Activated naive CD8-positive, alpha-beta T cell treated with anti-CD3 and anti-CD28 coated beads, Interleukin-2, amount 10 ng/mL, durations not matched to agents 7 days and 5 days (primary cell): Measurements from ENCODE around the gene CDC42EP1. TPM values are rescaled to one million over a fixed set of nuclear protein-coding genes. Genes with fewer than 3 reads are reported as not detected.
"Not testable (repeated sequence)": the region's sequence is repeated elsewhere in the genome, so short reads cannot be mapped to it uniquely, and the experiment has no call there.

ENCODE experiments used
- ATAC-seq: fragments of 150-1000 bp; cut with Tn5 transposase; one replicate; pipeline ENCODE4 v1.10.0; 2021; ENCODE audit warnings: low read depth, moderate library complexity
- POLR2A ChIA-PET: fragments of 350-600 bp; sonication (Branson Sonifier 250); formaldehyde crosslinking; loops from one replicate; lab custom pipeline; 2021; ENCODE audit warnings: antibody characterized with exemption; lab: Charles Lee
- DNase-seq: peaks from one replicate; pipeline ENCODE4 v3.0.0; 2021
- H3K27ac Mint-ChIP-seq: one replicate; pipeline ENCODE4 v1.8.0; 2022; ENCODE audit warnings: mild to moderate bottlenecking, mixed read lengths
- H3K27me3 Mint-ChIP-seq: one replicate; pipeline ENCODE4 v1.8.0; 2022; ENCODE audit warnings: mild to moderate bottlenecking, moderate library complexity, mixed read lengths
- H3K36me3 Mint-ChIP-seq: one replicate; pipeline ENCODE4 v1.8.0; 2021; ENCODE audit warnings: mild to moderate bottlenecking, mixed read lengths
- H3K4me1 Mint-ChIP-seq: one replicate; pipeline ENCODE4 v1.8.0; 2021; ENCODE audit warnings: mixed read lengths
- H3K4me3 Mint-ChIP-seq: one replicate; pipeline ENCODE4 v1.8.0; 2022; ENCODE audit warnings: mild to moderate bottlenecking, moderate library complexity, mixed read lengths
- H3K9me3 Mint-ChIP-seq: one replicate; pipeline ENCODE4 v1.8.0; 2021; ENCODE audit warnings: mixed read lengths
- total RNA-seq, 2 experiments: library from RNA; stranded (reverse); gene quantifications; one replicate each; pipeline ENCODE4 v1.2.3, GENCODE V29; 2021

Gene CDC42EP1
- total RNA-seq, 2 experiments from 2014 or later = 0.31 TPM; not detected in 1

- peaks cover 12% of the 10 kb centered on the region for H3K4me1 Mint-ChIP-seq
- no peaks in the 10 kb centered on the region for H3K36me3 Mint-ChIP-seq
- no peak overlapping the region for H3K27ac Mint-ChIP-seq
- no peaks in the 10 kb centered on the region for H3K9me3 Mint-ChIP-seq
- ATAC-seq (no peak), DNase-seq (no peak)
- POLR2A ChIA-PET = no interaction called here
- H3K27me3 Mint-ChIP-seq = peaks cover 10% of the 10 kb centered on the region
- no peak overlapping the region for H3K4me3 Mint-ChIP-seq
These were observed 28.4 kb downstream of the CDC42EP1 start for GRCh38 chr22:37588546-37589215.

GRCh38 chr22:37589636-37590035 is 29.4 kb downstream of the CDC42EP1 start:
- H3K27ac Mint-ChIP-seq = no peak overlapping the region

GRCh38 chr22:37591081-37591480 is 30.8 kb downstream of the CDC42EP1 start:
- POLR2A ChIA-PET = interaction anchor here (0.6 to 0.9 kb wide), 3 partner anchors 17 to 1049 kb away, joined by 3 to 6 read pairs (median 3); no protein-coding TSS in a partner anchor
- not testable (repeated sequence) for H3K36me3 Mint-ChIP-seq, H3K9me3 Mint-ChIP-seq, H3K27ac Mint-ChIP-seq, DNase-seq, ATAC-seq, H3K4me3 Mint-ChIP-seq
- Mint-ChIP-seq H3K27me3 (peaks cover 10% of the 10 kb centered on the region), H3K4me1 (peaks cover 11% of the 10 kb centered on the region)

More at GRCh38 chr22:37589636-37590035, 29.4 kb downstream of the CDC42EP1 start:
- no peak overlapping the region for H3K4me3 Mint-ChIP-seq
- H3K4me1 Mint-ChIP-seq = peaks cover 12% of the 10 kb centered on the region
- POLR2A ChIA-PET = interaction anchor here (0.7 kb wide), 1 partner anchor 9 kb away, joined by 5 read pairs; no protein-coding TSS in a partner anchor
- no peak for ATAC-seq
- peaks cover 8% of the 10 kb centered on the region for H3K27me3 Mint-ChIP-seq
- DNase-seq = no peak
- H3K9me3 Mint-ChIP-seq = no peaks in the 10 kb centered on the region
- H3K36me3 Mint-ChIP-seq = no peaks in the 10 kb centered on the region

DNA sequence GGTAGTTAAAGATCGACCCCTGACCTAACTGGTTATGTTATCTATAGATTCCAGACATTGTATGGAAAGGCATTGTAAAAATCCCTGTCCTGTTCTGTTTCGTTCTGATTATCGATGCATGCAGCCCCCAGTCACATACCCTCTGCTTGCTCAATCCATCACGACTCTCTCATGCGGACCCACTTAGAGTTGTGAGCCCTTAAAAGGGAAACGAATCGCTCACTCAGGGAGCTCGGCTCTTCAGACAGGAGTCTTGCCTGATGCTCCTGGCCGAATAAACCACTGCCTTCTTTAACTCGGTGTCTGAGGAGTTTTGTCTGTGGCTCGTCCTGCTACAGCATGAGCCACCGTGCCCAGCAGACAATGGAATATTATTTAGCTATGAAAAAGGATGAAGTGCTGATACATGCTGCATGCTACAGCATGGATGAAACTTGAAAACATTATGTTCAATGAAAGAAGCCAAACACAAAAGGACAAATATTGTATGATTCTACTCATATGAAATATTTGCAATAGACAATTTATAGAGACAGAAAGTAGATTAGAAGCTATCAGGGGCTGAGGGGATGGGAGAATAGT is 31.6 kb downstream of the CDC42EP1 start:
- Mint-ChIP-seq H3K4me1 (peaks cover 11% of the 10 kb centered on the region), H3K9me3 (no peaks in the 10 kb centered on the region), H3K27me3 (peaks cover 10% of the 10 kb centered on the region), H3K4me3 (peak overlapping the region; percentile 79), H3K36me3 (no peaks in the 10 kb centered on the region), H3K27ac (peak overlapping the region; percentile 84)
- ATAC-seq (peak; percentile 9), DNase-seq (no peak)
- POLR2A ChIA-PET = interaction anchor here (0.7 to 1.8 kb wide), 12 partner anchors 11 to 1050 kb away, joined by 3 to 18 read pairs (median 4); partner anchors contain the start of genes GGA1 and LGALS2

DNA sequence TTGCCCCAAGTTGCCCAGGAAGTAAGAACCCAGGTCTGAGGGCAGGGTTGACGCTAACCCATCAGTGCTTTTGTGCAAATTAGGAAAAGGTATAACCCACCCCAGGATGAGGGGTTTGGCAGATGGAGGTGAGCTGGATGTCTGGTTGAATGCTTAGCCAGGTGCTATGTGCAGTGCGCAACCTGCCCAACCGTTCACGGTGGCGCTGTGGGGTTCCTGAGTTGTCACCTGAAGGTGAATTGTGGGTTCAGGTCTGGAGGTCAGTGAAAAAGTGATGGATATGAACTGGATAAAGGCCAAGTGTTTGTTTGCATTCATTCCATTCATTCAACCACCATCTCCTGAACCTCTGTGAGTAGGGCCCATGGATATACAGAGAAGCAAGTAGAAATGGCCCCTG is 34.0 kb downstream of the CDC42EP1 start:
- DNase-seq = no peak

DNA sequence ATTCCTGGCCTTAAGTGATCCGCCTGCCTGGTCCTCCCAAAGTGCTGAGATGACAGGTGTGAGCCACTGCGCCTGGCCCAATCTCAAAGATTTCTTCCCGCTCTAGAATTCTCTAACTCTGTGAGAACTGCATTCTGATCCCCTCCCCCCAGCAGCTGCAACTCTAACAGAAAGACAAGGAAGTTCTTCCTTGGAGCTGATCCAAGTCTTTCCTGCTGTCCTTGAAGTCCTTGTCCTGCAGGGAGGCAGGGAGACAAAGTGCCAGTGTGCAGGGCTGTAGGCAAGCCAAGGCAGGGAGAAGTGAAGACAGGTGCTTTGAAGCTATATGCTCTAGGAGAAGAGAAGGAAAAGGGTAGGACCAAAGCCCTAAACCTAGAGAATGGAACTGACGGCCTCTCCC is 38.9 kb downstream of the CDC42EP1 start:
- H3K27ac Mint-ChIP-seq = no peak overlapping the region
- POLR2A ChIA-PET = no interaction called here

More for the DNA sequence above, 34.0 kb downstream of the CDC42EP1 start:
- H3K27ac Mint-ChIP-seq = no peak overlapping the region
- peaks cover 9% of the 10 kb centered on the region for H3K27me3 Mint-ChIP-seq
- no peaks in the 10 kb centered on the region for H3K9me3 Mint-ChIP-seq
- H3K4me1 Mint-ChIP-seq = peaks cover 11% of the 10 kb centered on the region
- no peak for ATAC-seq
- no peaks in the 10 kb centered on the region for H3K36me3 Mint-ChIP-seq
- no peak overlapping the region for H3K4me3 Mint-ChIP-seq
- POLR2A ChIA-PET = no interaction called here

DNA sequence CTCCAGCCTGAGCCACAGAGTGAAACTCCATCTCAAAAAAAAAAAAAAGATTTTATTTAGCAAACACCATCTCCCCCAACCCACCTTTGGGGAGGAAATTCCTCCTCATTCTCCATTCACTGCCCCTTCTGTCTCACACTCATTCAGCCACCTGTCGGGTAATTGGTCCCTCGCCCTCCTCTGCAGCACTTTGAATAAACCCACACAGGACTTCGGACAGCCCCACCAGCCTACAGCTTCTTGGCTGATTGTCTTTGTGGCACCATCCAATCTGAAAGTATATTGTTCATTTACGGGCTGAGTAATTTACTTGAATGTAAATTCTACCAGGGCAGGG is 40.9 kb downstream of the CDC42EP1 start:
- no peak overlapping the region for H3K4me3 Mint-ChIP-seq
- no peak for DNase-seq
- H3K4me1 Mint-ChIP-seq = peaks cover 22% of the 10 kb centered on the region
- H3K27me3 Mint-ChIP-seq = peaks cover 24% of the 10 kb centered on the region
- POLR2A ChIA-PET = no interaction called here
- H3K27ac Mint-ChIP-seq = no peak overlapping the region
- ATAC-seq = no peak
- H3K9me3 Mint-ChIP-seq = no peaks in the 10 kb centered on the region
- H3K36me3 Mint-ChIP-seq = no peaks in the 10 kb centered on the region

More for the DNA sequence above, 38.9 kb downstream of the CDC42EP1 start:
- Mint-ChIP-seq H3K9me3 (no peaks in the 10 kb centered on the region), H3K4me1 (peaks cover 6% of the 10 kb centered on the region), H3K27me3 (peaks cover 25% of the 10 kb centered on the region), H3K4me3 (no peak overlapping the region), H3K36me3 (no peaks in the 10 kb centered on the region)
- no peak for ATAC-seq
- DNase-seq = no peak

GRCh38 chr22:37601540-37602442 is 41.5 kb downstream of the CDC42EP1 start:
- no peak overlapping the region for H3K4me3 Mint-ChIP-seq
- H3K27ac Mint-ChIP-seq = no peak overlapping the region
- H3K27me3 Mint-ChIP-seq = peaks cover 24% of the 10 kb centered on the region
- no peaks in the 10 kb centered on the region for H3K36me3 Mint-ChIP-seq
- H3K9me3 Mint-ChIP-seq = no peaks in the 10 kb centered on the region
- DNase-seq = no peak
- peaks cover 23% of the 10 kb centered on the region for H3K4me1 Mint-ChIP-seq
- no peak for ATAC-seq
- POLR2A ChIA-PET = no interaction called here

DNA sequence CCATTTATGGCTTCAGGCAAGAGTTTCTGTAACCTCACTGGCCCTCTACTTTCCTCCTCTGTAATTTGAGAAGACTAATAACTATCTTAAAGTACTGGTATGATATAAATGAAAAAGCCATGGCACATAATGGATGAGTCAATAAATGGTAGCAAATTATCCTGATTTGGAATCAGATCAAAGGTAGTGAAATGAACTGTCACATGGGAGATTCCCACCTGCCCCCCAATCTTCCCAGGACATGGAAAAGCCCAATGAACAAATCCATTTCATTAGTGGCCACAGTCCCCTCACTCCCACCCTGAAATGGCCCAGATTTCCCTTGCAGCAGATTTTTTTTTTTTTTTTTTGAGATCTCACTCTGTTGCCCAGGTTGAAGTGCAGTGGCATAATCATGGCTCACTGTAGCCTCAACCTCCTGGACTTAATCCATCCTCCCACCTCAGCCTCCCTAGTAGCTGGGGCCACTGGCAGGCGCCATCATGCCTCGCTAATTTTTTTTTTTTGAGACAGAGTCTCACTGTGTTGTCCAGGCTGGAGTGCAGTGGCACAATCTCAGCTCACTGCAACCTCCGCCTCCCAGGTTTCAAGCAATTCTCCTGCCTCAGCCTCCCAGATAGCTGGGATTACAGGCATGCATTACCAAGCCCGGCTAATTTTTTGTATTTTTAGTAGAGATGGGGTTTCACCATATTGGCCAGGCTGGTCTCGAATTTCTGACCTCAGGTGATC is 42.4 kb downstream of the CDC42EP1 start:
- H3K36me3 Mint-ChIP-seq, H3K27ac Mint-ChIP-seq, ATAC-seq, POLR2A ChIA-PET, H3K4me3 Mint-ChIP-seq, H3K9me3 Mint-ChIP-seq, DNase-seq: not testable (repeated sequence)
- peaks cover 30% of the 10 kb centered on the region for H3K4me1 Mint-ChIP-seq
- H3K27me3 Mint-ChIP-seq = peaks cover 24% of the 10 kb centered on the region

DNA sequence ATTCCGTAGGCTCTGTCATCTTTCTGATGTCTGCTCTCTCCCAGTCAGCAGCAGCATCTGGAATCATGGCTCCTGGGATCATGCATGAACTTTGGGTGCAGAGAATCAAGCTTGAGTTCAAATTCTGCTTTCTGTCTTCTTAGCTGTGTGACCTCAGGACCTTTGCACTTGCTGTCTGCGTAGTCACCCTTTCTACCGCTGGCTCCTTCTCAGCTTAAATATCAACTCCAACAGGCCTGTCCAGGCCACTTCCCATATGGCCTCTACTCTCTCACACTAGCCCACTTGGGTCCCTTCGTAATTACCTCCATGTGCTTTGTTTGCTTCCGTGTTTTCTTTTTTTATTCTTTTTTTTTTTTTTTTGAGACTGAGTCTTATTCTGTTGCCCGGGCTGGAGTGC is 43.8 kb downstream of the CDC42EP1 start:
- no peak overlapping the region for H3K27ac Mint-ChIP-seq
- H3K9me3 Mint-ChIP-seq = no peaks in the 10 kb centered on the region
- H3K4me1 Mint-ChIP-seq = peaks cover 34% of the 10 kb centered on the region
- H3K27me3 Mint-ChIP-seq = peaks cover 23% of the 10 kb centered on the region
- DNase-seq = no peak
- POLR2A ChIA-PET = interaction anchor here (0.7 to 2.0 kb wide), 2 partner anchors 12 to 35 kb away, joined by 4 to 10 read pairs; no protein-coding TSS in a partner anchor
- no peak overlapping the region for H3K4me3 Mint-ChIP-seq
- H3K36me3 Mint-ChIP-seq = no peaks in the 10 kb centered on the region
- no peak for ATAC-seq

DNA sequence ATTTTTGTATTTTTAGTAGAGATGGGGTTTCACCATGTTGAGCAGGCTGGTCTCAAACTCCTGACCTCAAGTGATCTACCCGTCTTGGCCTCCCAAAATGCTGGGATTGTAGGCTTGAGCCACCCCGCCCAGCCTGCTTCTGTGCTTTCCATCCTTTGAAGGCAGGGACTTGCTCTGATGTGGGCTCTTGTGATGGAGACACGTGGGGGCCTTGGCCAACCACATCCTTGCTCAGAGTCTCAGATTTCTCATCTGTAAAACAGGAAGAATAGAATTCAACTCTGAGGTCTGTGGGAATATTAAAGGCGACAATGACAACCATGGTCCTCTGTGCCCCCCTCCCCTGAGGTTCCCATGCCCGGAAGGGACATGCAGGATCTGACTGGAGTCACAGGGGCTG is 44.6 kb downstream of the CDC42EP1 start:
- H3K9me3 Mint-ChIP-seq = no peaks in the 10 kb centered on the region
- no peaks in the 10 kb centered on the region for H3K36me3 Mint-ChIP-seq
- peaks cover 41% of the 10 kb centered on the region for H3K4me1 Mint-ChIP-seq
- ATAC-seq = peak; percentile 21
- H3K27me3 Mint-ChIP-seq = peaks cover 21% of the 10 kb centered on the region
- H3K27ac Mint-ChIP-seq = no peak overlapping the region
- H3K4me3 Mint-ChIP-seq = peak overlapping the region; percentile 60
- DNase-seq = peak; percentile 73
- POLR2A ChIA-PET = interaction anchor here (0.7 to 2.0 kb wide), 3 partner anchors 12 to 72 kb away, joined by 4 to 10 read pairs (median 4); no protein-coding TSS in a partner anchor

DNA sequence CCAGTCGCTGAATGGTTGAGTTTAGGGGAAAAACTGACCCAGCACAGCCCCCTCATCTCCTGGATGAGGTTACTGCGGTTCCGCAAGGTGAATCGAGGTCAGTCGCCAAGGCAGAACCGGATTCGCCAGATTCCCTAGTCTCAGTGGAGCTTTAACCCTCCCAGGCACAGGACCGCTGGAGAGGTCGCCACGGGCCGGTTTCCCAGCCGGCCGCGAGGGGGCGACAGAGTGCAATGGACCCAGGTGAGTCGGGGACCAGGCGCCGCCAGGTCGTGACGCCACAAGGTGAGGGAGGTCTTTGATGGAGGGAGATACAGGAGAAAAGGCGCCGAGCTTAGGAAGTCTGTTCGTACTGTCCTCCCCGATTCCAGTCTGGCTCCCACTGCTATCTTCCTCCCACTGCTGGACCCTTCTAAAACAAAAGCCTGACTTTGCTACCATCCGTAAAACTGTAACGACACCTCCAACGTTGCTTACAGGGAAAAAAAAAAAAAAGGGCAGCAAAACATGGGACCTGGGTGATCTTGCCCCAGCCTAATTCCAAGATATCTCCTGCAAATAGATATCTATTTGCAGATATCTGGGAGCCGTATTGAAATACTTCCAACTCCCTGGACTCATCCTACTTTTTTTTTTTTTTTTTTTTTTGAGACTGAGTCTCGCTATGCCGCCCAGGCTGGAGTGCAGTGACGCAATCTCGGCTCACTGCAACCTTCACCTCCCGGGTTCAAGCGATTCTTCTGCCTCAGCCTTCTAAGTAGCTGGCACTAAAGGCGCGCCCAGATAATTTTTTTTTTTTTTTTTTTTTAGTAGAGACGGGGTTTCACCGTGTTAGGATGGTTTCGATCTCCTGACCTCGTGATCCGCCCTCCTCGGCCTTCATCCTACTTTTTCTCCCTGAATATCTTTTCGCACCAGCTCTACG is 47.0 kb downstream of the CDC42EP1 start:
- DNase-seq (peak; percentile 97), ATAC-seq (peak; percentile 19)
- peaks cover 17% of the 10 kb centered on the region for H3K27me3 Mint-ChIP-seq
- POLR2A ChIA-PET = interaction anchor here (0.5 to 4.5 kb wide), 18 partner anchors 15 to 727 kb away, joined by 3 to 51 read pairs (median 7); partner anchors contain the start of genes LGALS1, PDXP, RAC2 and SH3BP1
- H3K4me1 Mint-ChIP-seq = peaks cover 49% of the 10 kb centered on the region
- H3K9me3 Mint-ChIP-seq = no peaks in the 10 kb centered on the region
- H3K27ac Mint-ChIP-seq = peak overlapping the region; percentile 98
- H3K4me3 Mint-ChIP-seq = peak overlapping the region; percentile 80
- no peaks in the 10 kb centered on the region for H3K36me3 Mint-ChIP-seq
